ENCODE data around the gene KRTAP17-1.
"Not testable (repeated sequence)": the region's sequence is repeated elsewhere in the genome, so short reads cannot be mapped to it uniquely, and the experiment has no call there.

KRTAP17-1 gene, protein sequence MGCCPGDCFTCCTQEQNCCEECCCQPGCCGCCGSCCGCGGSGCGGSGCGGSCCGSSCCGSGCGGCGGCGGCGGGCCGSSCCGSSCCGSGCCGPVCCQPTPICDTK

DNA sequence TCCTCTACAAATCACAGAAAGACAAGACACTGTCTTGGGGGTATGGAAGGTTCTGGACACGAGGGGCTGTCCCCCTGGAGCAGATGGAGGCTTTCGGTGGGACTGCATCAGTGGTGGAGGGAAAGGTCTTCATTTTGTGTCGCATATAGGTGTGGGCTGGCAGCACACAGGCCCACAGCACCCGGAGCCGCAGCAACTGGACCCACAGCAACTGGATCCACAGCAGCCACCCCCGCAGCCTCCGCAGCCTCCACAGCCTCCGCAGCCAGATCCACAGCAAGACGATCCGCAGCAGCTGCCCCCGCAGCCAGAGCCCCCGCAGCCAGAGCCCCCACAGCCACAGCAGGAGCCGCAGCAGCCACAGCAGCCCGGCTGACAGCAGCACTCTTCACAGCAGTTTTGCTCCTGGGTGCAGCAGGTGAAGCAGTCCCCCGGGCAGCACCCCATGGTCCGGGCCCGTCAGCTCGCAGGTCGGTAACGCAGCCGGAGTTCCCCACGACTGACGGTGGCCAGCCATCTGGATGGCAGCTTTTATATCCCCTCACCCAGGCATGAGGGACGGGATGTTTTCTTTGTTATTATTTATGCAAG lies at the start of gene KRTAP17-1:
KRTAP17-1 (minus strand) TSS at position 507 of the 591 bp plus-strand sequence; CDS start at position 447, 60 bp downstream.
- DNase-seq, result no peak

DNA sequence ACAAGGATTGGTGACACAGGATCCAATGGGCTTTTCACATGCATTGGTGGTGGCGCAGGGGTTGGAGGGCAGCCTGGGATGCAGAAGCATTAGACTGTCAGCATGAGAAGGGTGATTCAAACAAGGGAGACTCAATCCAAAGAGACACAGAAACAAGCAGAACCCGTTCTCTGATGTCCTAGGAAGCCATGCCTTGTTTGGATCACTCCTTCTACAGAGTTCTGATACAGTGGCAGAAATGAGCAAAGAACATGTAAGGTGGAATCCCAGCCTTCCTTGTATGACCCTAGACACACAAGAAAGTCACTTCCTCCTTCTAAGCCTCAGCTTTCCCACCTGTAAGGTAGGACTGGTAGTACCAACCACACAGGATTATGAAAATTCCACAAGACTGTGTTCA lies 48.4 kb upstream of the KRTAP17-1 start:
- DNase-seq, result no peak

DNA sequence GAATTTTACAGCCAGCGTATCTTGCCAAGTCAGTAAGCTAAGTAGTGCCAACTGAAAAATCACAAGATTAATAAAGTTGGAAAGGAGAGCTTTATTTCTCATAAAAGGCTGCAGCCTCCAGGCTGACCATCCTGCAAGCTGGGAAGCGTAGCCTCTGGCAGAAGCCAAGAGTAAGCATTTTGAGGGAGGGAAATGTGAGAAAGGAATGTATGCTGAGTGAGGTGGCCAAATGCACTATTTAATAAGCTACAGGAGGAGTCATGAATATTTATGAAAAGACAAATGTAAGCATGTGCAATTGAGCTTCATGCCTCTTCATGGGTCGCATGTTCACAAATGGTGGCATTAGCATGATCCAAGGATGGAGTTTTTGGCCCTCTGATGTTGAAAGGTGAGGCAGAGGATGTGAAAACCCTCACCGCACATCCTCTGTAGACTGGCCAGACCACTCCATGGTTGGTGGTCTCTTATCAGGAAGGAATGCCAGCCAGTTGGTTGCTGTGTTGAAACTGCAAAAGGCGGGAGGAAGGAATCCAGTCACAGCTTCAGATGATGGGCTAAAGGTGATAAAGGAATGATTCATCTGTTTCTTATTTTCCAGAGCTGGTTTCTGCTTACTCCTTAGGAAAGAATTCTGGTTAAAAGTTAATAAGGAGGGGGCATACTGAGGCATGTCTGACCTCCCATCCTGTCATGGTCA lies 44.9 kb upstream of the KRTAP17-1 start:
- DNase-seq, result no peak

DNA sequence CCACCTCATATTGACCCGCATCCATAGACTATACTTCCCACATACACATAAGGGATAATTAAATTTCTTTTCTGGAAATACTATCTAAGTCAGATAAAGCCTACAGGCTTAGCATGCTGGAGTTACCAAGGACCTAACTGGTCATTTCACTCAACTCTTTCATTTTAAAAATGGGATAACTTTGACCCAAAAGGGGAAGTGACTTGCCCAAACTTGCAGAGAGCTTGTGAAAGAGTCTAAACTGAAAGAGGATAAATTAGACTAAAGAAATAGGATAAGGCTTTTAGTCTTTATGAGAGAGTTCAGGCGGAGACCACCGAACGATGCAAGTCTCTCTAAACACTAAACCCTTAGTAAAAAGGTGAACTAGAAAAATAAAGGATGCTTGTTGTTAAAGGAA lies 39.0 kb upstream of the KRTAP17-1 start:
- no peak for DNase-seq

DNA sequence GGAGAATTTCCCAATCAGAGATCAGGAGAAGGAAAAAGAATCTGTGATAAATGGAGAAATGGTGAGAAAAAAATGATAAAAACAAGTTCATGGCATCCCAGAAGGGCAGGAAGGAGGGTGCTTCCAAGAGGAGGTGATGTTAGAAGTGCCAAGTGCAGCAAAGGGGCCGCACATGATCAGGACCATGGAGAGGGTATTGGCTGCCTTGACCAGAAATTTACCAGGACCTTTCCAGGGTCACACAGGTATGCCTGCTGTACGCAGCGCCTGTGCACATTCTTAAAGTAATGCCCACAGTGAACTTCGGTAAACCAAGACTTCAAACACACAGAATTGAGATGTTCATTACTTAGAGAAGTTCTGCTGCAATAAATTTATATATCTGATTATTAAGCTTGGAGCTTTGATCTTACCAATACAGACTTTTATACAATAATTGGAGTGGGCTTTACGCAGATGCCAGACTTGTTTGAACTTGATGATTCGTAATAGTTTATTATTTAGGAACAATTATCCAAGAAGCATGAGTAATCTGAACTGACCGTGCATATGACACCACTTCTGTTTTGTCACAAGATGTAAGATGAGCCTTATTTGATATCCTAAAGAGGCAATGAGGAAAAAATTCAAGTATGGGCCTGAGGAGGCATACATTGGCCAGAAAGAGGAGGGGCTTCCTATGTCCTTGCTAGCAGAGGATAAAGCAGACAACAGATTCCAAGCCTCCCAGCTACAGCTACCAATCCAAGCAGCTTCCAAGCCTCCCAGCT lies 37.3 kb upstream of the KRTAP17-1 start:
- DNase-seq, result no peak

DNA sequence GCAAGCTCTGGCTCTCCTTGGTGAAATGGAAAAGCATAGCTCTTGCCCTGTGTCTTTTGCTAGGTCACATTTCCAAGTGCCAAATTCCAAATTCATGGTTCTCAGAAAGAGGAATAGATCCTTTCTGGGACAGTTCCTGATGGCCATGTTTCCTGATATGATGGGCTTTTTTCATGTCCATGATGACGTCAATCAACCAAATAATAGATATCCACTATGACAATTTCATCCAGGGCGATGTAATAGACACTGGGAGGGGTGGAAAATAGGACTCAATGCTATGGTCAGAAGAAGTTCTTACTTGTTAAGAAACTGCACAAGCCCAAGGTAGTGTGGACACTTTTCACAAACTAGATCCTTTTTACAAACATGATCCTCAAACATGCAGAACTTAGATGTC lies 35.7 kb upstream of the KRTAP17-1 start:
- no peak for DNase-seq

DNA sequence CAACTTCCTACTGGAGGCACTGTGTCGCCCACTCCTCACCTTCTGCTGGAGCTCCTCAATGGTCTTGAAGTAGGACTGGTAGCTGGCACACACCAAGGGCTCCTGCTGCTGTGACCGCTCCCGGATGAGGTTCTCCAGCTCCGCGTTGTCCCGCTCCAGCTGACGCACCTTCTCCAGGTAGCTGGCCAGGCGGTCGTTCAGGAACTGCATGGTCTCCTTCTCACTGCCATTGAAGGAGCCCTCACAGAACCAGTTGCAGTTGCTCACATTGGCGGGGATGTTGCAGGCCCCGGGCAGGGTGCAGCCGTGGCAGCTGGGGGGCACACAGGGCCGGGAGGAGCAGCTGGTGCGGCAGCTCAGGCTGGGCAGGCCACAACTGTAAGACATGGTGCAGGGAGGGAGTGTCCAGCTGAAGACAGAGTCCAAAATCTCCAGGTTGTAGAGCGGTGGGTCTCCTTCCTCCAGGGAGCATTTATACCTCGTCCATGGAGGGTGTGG lies 34.9 kb upstream of the KRTAP17-1 start, which contains the start of gene KRT33A:
KRT33A (minus strand) TSS at position 448 of the 498 bp plus-strand sequence; CDS start at position 387, 61 bp downstream.
- not testable (repeated sequence) for DNase-seq

DNA sequence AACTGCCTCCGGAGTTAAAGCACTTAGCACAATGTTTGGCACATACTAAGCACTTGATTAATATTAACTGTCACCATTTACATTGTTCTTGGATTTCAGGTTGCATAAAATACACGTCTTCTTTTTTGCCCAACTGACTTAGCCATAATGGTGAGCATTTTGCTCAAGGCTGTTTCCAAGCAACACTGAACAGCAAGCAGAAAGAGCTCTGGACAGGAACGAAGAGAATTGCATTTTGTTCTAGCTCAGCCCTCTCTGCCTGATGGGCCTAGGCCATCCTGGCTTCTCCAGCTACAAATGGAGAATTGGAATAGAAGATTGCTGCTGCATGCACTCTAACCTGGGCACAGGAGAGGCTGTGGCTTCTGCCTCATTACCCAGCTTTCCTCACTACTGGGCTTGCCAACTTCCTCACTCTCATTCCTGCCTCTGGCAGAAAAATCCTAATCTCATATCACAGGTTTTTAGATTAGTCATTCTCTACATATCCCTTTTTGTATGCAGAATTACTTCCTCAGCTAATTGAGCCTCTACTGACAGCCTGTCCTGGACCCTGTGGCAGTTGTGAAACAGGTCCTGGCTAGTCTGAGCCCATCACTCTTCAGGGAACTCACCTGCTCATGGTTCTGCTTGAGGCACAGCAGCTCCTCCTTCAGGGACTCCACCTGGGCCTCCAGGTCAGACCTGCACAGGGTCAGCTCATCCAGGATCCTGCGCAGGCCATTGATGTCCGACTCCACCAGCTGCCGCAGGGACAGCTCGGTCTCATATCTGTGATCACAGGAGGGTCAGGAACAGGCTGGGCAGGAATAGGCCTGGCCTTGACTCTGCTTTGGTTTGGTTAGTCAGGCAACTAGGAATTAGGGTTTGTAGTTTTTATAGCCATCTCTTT lies 32.6 kb upstream of the KRTAP17-1 start:
- no peak for DNase-seq

DNA sequence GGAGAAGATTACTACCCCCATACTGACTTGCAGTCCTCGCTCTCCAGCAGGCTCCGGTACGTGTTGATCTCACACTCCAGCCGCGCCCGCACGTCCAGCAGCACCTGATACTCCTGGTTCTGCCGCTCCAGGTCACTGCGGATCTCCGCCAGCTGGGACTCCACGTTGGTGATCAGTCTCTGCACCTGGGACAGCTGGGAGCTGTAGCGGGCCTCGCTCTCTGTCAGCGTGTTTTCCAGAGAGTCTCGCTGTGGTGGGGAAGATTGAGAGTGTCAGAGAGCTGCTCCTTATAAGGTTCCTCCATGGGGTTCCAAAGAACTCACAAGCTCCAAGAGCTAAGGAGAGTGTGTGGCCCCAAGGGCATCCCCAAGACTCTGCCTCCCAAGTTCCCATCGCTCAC lies 30.9 kb upstream of the KRTAP17-1 start:
- DNase-seq, result not testable (repeated sequence)

DNA sequence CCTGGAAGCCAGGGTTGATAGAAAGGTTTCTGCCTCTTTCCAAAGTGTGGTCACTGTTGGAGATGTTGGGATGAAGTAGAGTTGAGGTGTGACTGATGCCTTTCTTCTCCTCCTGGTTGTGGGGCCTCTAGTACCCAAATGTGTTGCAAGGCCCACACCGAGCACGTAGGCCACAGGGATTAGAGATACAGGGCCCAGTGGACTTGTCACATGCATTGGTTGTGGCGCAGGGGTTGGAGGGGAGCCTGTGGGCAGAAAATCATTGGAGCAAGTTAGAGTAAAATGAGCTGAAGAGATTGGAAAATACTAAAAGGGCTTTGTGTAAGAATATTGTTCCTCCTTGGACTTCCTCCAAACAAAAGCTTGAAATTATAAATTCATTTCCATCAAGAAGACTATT lies 30.5 kb upstream of the KRTAP17-1 start:
- no peak for DNase-seq

DNA sequence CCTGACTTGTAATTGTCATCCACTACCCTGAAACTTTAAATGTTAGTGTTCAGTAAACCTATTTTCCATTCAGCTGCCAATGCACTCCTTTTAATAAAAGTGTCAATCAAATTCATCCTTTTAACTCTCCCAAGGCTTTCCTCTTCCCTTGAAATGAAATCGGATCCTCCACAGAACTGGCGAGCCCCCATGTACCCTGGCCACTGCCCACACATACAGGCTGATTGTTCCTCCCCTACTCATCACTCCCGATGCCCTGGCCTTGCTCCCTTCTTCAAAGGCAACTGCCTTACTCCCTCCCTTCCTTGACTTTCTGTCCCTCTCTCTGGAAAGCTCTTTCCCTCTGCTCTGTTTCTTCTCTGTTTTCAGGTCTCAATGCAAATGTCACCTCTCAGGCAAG lies 27.5 kb upstream of the KRTAP17-1 start:
- DNase-seq, result no peak

DNA sequence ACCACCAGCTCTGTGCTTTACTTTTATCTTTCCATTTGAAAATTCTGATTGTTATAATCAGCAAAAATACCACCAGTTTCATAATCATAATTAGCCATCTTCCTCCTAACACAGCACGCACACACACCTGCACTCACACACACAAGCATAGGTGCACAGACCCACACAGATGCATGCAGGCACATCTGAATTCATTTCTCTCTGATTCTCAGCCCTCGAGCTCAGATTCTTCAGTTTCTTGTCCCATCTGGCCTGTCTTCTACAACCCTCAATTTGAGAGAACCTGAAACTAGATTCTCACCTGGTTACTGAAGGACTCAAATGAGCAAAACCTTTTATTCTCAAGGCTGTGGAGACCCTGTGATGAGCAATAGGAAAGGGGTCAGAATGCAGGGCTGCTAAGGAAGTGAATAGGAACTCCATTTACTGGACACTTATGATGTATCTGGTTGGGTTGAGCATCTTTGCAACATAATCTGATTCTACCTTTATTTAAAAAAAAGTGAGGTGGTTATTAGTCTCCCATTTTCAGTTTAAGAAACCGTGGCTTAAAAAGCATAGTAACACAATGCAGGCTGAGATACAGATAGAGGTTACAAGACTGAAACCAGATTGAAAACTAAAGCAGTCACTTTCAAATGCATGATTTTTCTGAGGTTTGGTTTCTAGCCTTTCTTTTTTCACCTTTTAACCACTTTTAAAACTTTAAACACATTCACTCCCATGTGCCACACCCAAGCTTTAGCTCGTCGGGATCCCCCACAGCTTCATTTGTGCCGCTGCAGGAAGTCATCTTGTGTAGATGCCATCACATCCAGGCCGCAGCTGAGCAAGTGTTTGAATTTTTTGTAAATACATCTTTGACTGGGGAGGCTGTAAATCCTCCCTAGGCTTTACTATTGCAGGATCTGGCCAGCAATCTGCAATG lies 25.7 kb upstream of the KRTAP17-1 start:
- DNase-seq, result no peak

DNA sequence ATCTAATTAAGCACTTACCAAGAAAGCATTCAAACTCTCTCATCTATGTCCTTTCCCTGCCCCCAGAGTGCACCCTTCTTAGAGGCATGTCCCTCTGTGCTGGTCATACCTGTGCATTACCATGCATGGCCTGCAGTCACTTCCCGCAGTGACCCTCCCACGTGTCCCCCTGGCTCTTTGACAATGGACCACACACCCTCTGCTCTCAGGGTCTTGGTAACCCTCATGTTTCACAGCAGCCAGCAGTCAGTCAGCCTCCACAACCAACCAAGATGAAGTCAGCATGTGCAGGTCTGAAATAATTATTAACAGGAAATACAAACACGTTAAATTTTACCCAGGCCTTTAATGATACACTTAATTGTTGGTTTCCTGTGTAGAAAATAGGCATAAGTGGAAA lies 25.0 kb upstream of the KRTAP17-1 start:
- no peak for DNase-seq

DNA sequence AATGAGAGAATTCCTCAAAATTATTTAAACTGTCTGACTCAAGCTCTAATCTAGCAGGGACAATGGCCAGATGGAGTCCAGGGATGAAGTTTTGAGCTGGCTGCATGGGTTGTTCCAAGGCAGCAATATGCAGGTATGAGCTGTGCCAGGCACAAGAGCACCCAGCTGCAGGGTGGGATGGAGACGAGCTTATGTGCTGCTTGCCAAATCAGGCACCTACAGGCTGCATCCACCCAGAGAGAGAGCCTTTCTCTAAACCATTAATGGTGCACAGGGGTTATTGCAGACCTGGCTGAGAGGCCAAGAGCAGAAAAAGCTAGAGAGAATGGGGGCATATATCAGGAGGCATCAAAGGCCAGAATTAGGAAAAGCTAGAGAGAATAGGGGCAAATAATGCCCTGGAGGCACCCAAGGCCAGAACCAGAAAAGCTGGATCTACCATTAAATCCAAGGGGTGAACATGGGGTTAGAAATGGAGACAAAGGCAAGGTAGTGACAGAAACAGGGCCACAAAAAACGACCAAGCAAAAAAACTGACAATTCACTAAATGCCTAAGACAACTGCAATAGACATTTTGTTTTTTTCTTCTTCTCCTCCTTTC lies 24.2 kb upstream of the KRTAP17-1 start:
- DNase-seq, result no peak

DNA sequence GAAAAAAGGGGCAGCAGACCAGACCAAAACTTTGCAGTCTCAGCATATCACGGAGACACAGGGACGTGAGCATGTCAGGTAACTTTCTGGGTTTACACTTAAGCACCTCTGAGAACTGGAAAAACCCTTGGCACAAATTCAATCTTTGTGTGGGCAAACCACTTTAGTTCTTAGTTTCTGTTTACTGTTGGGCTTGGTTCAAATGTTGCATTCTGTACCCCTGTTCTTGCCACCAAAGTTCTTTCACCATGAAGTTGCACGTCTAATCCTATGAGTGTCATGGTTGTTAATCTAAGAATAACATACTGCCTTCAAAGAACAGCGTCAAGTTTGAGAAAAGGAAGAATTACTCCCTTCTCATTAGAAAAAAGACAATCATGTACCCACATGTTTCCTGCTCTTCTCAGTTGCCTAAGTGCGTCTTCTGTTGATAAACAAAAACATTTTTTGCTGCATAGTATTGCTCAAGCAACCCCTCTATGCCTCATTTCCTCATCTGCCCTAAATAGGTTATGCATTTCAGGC lies 23.5 kb upstream of the KRTAP17-1 start:
- DNase-seq, result no peak

DNA sequence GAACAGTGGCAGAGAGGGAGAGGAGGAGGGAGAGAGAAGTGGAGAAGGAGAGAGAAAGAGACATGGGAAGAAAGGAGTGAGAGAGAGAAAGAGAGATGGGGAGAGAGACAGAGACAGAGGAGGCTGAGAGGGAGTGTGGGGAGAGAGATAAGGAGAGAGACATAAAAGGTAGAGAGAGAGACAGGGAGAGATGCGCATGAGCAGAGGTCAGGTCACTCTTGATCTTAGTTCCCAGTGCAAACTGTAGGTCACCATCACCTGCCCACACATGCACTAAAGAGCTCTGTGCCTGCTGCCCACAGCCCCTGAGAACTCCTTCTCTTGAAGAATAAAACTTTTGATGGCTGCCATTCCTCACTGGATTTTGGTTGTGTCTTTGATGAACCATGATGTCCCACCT lies 20.2 kb upstream of the KRTAP17-1 start:
- no peak for DNase-seq

DNA sequence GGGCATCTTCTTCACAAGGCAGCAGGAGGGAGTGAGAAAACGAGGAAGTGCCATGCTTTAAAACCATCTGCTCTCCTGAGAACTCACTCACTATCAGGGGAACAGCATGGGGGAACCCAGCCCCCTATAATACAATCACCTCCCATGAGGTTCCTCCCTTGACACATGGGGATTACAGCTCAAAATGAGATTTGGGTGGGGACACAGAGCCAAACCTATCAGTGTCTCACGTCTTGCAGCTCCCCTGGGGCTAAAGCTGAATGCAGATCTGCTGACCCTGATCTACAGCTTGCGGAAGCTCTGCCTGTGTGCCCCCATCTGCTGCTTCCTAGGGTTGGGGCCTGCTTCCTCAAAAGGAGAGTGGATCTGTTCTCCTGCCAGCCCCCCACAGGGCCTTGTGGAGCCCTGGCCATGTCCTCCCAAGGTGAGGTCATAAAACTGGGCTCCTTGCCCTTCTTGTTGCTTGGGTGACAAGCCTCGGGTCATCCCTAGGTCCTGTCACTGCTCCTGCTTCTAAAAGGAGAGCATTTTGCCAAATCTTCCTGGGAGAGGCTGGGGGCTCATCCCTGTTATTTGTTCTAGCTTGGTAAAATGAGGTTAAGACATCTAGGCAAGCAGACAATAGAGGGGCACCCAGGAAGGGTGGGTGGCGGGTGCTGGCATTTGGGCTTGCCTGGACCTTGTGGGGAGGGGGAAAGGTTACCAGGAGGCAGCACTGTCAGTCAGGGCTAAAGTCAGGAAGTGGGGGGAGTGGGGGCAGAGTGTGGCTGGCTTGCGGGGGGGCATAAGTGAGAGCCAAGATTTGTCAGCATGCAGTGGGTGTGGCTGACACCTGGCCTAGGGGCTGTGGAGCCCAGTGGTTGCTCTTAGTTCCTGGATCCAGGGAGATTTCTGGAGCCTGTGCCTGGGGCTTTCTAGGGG lies 19.1 kb upstream of the KRTAP17-1 start:
- DNase-seq, result no peak

DNA sequence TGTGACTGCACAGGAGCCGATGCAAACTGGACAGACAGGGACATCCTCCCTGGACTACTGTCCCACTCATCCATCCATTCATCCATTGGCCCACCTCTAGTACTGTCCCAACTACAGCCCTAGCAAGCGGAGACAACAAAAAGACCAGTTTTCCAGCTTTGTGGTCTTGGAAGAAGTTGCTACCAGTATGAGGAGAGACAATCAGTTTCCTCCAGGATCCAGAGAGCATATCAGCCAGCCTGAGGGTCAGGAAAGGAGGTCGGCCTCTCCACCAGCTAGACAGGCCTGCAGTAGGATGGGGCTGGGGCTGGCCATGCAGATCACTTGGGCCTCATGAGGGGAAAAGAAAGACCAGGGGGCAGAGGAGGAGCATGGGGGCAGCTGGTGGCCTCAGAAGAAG lies 18.3 kb upstream of the KRTAP17-1 start:
- no peak for DNase-seq

DNA sequence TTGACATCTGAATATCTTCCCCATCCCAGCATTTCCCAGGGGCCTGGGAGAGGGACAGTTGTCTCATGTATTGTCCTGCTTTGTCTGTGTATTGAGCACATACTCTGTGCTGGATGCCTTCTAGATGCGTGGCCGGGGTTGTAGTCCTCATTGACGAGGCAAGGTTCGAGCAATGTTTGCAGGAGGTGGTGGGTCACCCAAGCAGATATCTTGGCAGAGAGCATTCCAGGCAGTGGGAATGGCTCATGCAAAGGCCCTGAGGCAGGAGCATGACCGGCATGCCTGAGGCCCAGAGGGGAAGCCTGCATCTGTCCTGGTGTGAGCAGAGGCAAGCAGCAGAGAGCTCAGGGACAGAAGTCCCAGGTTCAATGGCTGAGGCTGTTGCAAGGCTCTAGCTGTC lies 17.6 kb upstream of the KRTAP17-1 start:
- no peak for DNase-seq

Data from retina (tissue), 1 donor.